Globus pallidus (tissue), 1 donor: Measurements from ENCODE around the gene EBP.
"Not testable (repeated sequence)": the region's sequence is repeated elsewhere in the genome, so short reads cannot be mapped to it uniquely, and the experiment has no call there.

ENCODE experiments used
- DNase-seq: peaks from one replicate; pipeline ENCODE4 v3.0.0-alpha.2; 2015; ENCODE audit warnings: low spot score

EBP gene

DNA sequence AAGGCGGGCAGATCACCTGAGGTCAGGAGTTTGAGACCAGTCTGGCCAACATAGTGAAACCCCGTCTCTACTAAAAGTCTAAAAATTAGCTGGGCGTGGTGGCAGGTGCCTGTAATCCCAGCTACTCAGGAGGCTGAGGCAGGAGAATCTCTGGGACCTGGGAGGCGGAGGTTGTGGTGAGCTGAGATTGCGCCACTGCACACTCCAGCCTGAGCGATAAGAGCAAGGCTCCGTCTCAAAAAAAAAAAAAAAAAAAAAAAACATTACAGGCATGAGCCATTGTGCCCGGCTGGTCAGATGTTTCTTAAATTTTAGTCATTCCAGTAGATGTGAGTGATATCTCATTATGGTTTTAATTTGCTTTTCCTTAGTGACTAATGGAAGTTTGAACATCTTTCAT, 4.2 kb downstream of the EBP start:
- not testable (repeated sequence) for DNase-seq

DNA sequence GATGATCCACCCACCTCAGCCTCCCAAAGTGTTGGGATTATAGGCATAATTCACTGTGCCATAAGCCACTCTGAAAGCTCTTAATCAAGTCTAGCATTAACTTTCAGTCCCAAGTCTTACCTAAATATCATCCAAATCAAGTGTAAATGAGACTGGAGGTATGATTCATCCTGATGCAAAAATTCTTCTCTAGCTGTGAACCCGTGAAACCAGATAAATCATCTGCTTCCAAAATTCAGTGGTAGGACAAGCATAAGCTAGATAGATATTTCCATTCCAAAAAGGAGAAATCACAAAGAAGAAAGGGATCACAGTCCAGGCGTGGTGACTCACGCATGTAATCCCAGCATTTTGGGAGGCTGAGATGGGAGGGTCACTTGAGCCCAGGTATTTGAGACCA, 9.1 kb downstream of the EBP start:
- DNase-seq, result no peak

GRCh38 chrX:48531358-48531959, 9.9 kb downstream of the EBP start:
- DNase-seq, result no peak

GRCh38 chrX:48532161-48532560, 10.6 kb downstream of the EBP start:
- DNase-seq, result no peak

DNA sequence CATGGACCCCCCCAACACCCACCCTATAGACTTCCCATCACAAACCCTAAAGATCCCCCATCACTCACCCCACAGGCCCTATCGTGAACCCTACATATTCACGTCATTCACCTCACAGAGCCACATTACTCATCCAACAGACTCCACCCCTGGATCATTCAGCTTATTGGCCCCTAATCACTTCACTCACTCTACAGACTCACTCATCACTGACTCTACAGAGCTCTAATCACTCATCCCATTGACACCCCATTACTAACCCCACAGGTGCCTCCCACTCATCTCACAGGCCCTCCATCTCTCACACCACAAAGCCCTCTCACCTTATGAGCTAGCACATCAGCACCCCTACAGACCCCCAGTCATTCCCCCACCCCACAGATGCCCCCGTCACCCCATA, 11.6 kb downstream of the EBP start:
- DNase-seq, result no peak

DNA sequence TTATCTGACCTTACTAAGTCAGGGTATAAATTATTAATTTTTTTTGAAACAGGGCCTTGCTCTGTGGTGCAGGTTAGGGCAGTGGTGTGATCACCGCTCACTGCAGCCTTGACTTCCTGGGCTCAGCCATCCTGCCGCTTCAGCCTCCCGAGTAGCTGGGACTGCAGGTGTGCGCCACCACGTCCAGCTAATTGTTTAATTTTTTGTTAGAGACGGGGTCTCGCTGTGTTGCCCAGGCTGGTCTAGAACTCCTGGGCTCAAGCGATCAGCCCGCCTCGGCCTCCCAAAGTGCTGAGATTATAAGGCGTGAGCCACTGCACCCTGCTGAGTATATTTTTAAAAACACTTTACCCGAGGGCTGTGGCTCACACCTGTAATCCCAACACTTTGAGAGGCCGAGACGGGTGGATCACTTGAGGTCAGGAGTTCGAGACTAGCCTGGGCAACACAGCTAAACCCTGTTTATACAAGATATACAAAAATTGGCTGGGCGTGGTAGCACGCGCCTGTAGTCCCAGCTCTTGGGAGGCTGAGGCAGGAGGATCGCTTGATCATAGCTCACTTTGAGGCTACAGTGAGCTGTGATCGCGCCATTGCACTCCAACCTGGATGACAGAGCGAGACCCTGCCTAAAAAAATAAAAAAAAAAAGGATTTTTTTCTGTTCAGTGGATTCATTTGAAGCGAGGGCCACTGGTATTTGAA, 17.2 kb downstream of the EBP start:
- DNase-seq, result no peak

DNA sequence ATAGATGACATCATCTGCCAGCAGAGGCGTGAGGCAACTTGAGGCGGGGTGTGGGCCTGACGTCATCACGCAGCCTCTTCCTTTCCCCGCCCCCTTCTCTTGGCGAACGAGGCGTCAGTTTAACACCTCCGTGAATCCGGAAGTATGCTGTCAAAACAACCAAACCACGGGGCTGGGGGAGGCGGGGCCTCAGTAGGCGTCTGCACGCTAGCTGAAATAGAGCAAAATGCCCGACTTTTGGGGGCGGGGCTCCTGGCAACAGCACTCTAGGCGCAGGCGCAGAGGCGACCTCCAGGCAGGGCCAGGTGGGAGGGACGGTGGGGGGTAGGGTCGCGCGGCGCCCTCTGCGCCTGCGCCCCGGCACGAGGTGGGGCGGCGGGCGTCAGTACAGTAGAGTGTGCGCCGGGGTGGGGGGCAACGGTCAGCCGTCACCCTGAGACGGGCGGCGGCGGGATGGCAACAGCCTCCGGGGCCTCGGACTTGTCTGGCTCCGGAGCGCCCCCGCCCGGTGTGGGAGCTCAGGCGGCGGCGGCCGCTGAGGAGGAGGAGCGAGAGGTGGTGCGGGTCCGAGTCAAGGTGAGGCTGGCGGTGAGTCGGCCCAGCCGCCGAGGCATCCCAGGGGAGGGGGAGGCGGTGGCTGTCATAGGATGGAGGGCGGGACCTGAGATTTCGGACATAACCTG, 17.9 kb downstream of the EBP start, which contains the start of gene TBC1D25:
TBC1D25 (plus strand) TSS at position 370 of the 683 bp plus-strand sequence; CDS start at position 454, 84 bp downstream.
- DNase-seq, result peak; percentile 93

GRCh38 chrX:48540028-48540375, 18.4 kb downstream of the EBP start:
- peak; percentile 35 for DNase-seq

DNA sequence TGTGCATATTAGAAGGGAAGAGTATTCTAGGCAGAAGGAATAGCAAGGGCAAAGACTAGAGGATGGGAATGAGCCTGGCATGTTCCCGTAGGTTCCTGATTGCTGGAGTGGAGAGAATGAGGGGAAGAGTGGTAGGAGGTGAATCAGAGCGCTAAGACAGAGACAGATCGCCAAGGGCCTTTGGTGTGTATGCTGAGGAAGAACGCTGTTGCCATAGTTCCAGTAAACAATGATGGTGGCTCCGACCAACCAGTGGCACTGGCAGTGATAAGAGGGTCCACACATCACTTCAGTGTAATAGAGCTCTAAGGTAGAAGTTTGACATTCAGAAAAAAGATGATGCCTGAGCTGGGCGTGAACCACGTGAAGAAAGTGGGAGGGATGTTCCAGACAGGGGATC, 18.9 kb downstream of the EBP start:
- DNase-seq, result no peak

DNA sequence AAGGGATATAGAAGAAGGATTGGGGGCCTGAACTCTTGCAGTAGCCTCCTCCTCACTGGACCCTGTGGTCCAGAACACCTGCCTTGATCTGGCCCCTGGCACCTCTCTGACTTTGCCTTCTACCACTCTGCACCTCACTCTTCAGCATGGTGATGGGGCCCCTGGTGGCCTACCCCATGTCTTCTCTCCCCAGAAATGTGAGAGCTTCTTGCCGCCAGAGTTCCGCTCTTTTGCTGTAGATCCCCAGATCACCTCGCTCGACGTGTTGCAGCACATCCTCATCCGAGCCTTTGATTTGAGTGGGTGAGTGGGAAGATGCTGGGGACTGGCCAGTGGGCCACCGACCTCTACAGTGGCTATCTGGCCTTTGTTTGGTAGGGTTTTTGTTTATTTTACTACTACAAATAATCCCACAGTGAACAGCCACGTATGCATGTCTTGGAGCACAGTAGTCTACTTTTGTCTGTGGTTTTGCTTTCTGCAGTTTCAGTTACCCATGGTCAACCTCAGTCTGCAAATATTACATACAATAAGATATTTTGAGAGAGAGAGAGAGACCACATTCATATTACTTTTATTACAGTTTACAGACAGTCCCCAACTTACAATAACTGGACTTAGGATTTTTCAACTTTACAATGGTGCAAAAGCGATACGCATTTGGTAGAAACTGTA, 19.7 kb downstream of the EBP start:
- DNase-seq, result no peak

DNA sequence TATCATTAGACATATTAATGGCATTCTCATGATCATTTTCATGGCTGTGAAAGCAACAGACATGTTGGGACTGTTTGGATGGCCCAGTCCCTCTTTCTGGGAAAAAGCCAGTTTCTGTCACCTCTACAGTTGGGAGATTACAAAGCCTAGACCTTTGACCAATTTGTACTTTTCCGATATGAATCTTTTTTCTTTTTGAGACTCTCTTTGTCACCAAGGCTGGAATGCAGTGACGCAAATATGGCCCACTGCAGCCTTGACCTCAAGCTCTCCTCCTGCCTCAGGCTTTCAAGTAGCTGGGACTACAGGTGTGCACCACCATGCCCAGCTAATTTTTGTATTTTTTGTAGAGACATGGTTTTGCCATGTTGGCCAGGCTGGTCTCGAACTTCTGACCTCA, 27.3 kb downstream of the EBP start:
- DNase-seq, result no peak

GRCh38 chrX:48555731-48556325, 34.2 kb downstream of the EBP start:
- not testable (repeated sequence) for DNase-seq

GRCh38 chrX:48558271-48558670, 36.7 kb downstream of the EBP start:
- DNase-seq, result no peak

DNA sequence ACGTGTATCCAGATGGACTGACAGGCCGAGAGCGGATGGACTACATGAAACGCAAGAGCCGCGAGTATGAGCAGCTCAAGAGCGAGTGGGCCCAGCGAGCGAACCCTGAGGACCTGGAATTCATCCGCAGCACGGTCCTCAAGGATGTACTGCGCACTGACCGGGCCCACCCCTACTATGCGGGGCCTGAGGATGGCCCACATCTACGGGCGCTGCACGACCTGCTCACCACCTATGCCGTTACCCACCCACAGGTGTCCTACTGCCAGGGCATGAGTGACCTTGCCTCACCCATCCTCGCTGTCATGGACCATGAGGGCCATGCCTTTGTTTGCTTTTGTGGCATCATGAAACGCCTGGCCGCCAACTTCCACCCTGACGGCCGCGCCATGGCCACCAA, 38.0 kb downstream of the EBP start:
- no peak for DNase-seq

- no peak for DNase-seq
Observed at GRCh38 chrX:48560056-48560455, 38.4 kb downstream of the EBP start.

DNA sequence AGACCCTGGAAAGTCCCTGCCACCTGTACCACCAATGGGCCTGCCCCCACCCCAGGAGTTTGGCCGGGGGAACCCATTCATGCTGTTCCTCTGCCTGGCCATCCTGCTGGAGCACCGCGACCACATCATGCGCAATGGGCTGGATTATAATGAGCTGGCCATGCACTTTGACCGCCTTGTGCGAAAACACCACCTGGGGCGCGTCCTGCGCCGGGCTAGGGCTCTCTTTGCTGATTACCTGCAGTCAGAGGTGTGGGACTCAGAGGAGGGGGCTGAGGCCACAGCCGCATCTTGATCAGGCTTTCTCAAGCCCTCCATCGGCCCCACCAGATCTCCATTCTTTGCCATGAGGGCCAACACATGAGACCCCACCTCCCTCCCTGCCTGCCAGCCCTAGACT, 39.1 kb downstream of the EBP start:
- no peak for DNase-seq

- no peak for DNase-seq
Observed at GRCh38 chrX:48569958-48570357, 48.4 kb downstream of the EBP start.

GRCh38 chrX:48573690-48574269, 52.2 kb downstream of the EBP start:
- DNase-seq, result no peak

GRCh38 chrX:48574270-48575266, 53.0 kb downstream of the EBP start, which contains the start of gene RBM3:
RBM3 (plus strand) TSS chrX:48574484; CDS start chrX:48575181, 697 bp downstream.
- DNase-seq, result peak; percentile 93

GRCh38 chrX:48575642-48576041, 54.0 kb downstream of the EBP start:
- DNase-seq, result no peak

DNA sequence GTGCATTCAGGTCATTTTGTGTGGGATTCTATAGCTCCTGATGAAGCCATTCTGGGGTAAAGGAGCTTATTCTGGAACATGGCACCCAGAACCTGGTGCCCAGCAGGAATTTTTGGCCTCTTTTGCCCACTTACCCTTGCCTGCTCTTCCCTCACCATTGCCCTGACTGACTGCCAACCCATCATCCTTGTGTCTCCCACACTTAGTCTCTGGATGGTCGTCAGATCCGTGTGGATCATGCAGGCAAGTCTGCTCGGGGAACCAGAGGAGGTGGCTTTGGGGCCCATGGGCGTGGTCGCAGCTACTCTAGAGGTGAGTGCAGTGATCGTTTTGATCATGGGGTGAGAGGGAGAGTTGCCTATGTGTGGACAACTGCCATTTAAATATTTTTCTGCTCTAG, 54.5 kb downstream of the EBP start:
- DNase-seq, result no peak
